Measurements from ENCODE around the gene NCLN. TPM values are rescaled to one million over a fixed set of nuclear protein-coding genes. Genes with fewer than 3 reads are reported as not detected.
A peak's percentile ranks its signal among the peaks of the same experiment; 100 is the strongest.

The NCLN gene
- total and polyA plus RNA-seq, 9 of the 15 experiments (the other 6 are each of a cell fraction or from before 2014, with no cell fraction given): 3.8 to 126 (median 39.6) TPM

GRCh38 chr19:3243819-3244700, 58.3 kb downstream of the NCLN start (continued):
- TF ChIP-seq CTCF (IDR thresholded peaks at IDR 0.05 in 2 of 3, conservative IDR thresholded peaks at IDR 0.05 in 1 of 3; ENCODE audit: insufficient read depth in 2 of 3, low read depth in 1 of 3, low read length in 3 of 3) (no peak), PCBP1 (IDR thresholded peaks at IDR 0.05; ENCODE audit: low read depth, low read length, poor library complexity, severe bottlenecking) (no peak), LARP7 (IDR thresholded peaks at IDR 0.05) (peak; percentile 95), IRF2 (CRISPR knock-in tag; IDR thresholded peaks at IDR 0.05) (0 out of 2 replicates have a peak, but pooled peaks have one; percentile 13), ARID1B (IDR thresholded peaks at IDR 0.05) (no peak), ZNF766 (CRISPR knock-in tag; conservative IDR thresholded peaks at IDR 0.05) (no peak), HDGF (IDR thresholded peaks at IDR 0.05) (peak; percentile 93), DPF2 (IDR thresholded peaks at IDR 0.05) (0 out of 2 replicates have a peak, but pooled peaks have one; percentile 18), HDAC6 (IDR thresholded peaks at IDR 0.05; ENCODE audit: low read depth, low read length) (no peak), PHB2 (IDR thresholded peaks at IDR 0.05; ENCODE audit: low read depth) (peak; percentile 73), ARID3B (CRISPR knock-in tag; IDR thresholded peaks at IDR 0.05; ENCODE audit: borderline replicate concordance) (no peak), STAG1 (CRISPR knock-in tag; IDR thresholded peaks at IDR 0.05; ENCODE audit: borderline replicate concordance) (0 out of 2 replicates have a peak, but pooled peaks have one; percentile 6), ZHX1 (conservative IDR thresholded peaks at IDR 0.05; ENCODE audit: low read length) (no peak), ELF1 (tag; IDR thresholded peaks at IDR 0.05) (no peak), SRSF3 (IDR thresholded peaks at IDR 0.05; ENCODE audit: insufficient read depth, low read length) (no peak), ZBTB2 (IDR thresholded peaks at IDR 0.05) (peak; percentile 71), MAX (CRISPR knock-in tag; IDR thresholded peaks at IDR 0.05) (peak; percentile 80), ZFX (CRISPR knock-in tag; IDR thresholded peaks at IDR 0.05) (no peak), ELF4 (CRISPR knock-in tag; IDR thresholded peaks at IDR 0.05) (peak; percentile 25; the same call in 1 of the 2 replicates), ZNF436 (CRISPR knock-in tag; IDR thresholded peaks at IDR 0.05) (no peak)
